Keratinocyte (primary cell): ENCODE results near the gene SLC1A6.

Source experiments
- CTCF ChIP-seq, 3 experiments: IDR thresholded peaks in 1 of 3; conservative IDR thresholded peaks in 1 of 3; optimal IDR thresholded peaks in 1 of 3; 2 replicates in 2 of 3; 3 replicates in 1 of 3; pipeline versions ENCODE3 to v1.5.1; 2011; ENCODE audit warnings: low read length in 3 of 3, mild to moderate bottlenecking in 3 of 3, moderate library complexity in 2 of 3, control low read depth in 1 of 3, inconsistent platforms in 1 of 3; ENCODE audit not compliant: insufficient read depth in 2 of 3; ENCODE audit errors: extremely low read depth in 1 of 3
- EZH2 ChIP-seq: IDR thresholded peaks from one replicate; pipeline ENCODE4 v1.6.1; 2012; ENCODE audit warnings: inconsistent platforms, mild to moderate bottlenecking, low read length, moderate library complexity

- TF ChIP-seq CTCF (optimal IDR thresholded peaks at IDR 0.05 in 1 of 3, IDR thresholded peaks at IDR 0.05 in 1 of 3, conservative IDR thresholded peaks at IDR 0.05 in 1 of 3; ENCODE audit: extremely low read depth in 1 of 3, insufficient read depth in 2 of 3, low read length in 3 of 3) (no peak), EZH2 (no peak)
Observed at GRCh38 chr19:14952767-14953166, 26.9 kb downstream of the SLC1A6 start.
